K562 (cell line): ENCODE measurements around the gene PRND. TPM values are rescaled to one million over a fixed set of nuclear protein-coding genes. Genes with fewer than 3 reads are reported as not detected.
A peak's percentile ranks its signal among the peaks of the same experiment; 100 is the strongest.

ENCODE experiments used
- ATAC-seq: fragments of 200-7000 bp; cut with Tn5 transposase; 3 replicates; pipeline ENCODE4 v1.9.1; 2020; ENCODE audit warnings: moderate library complexity
- BruUV-seq: library from RNA; stranded (reverse); fragments of 400-500 nt; replicated peaks from 2 replicates; lab custom pipeline; 2021; lab: Mats Ljungman, UMichigan
- CTCF ChIA-PET: fragments of 300-600 bp; formaldehyde crosslinking; extraction: SDS; loops from one replicate; lab custom pipeline; 2021; ENCODE audit warnings: low intra/inter-chr PET ratio; lab: Yijun Ruan, JAX
- POLR2A ChIA-PET: fragments of 300-600, 350-650 bp; sonication (Branson Sonifier 250); formaldehyde crosslinking; extraction: SDS; loops from one replicate; lab custom pipeline; 2021; ENCODE audit warnings: antibody characterized with exemption, inconsistent platforms; lab: Yijun Ruan, JAX
- DNase-seq, 4 experiments: peaks; one replicate each; pipeline versions ENCODE4 v3.0.0 to v3.0.0-alpha.2; 2011 to 2018; ENCODE audit warnings: low spot score in 3 of 4, mixed read lengths in 3 of 4; ENCODE audit errors: extremely low read depth in 1 of 4
- FAIRE-seq: peaks from 2 replicates; lab custom pipeline; 2011; peaks lifted over from hg19 to GRCh38; lab: Jason Lieb, UNC
- H2AFZ ChIP-seq: 2 replicates; pipeline ENCODE4 v1.6.0; 2011; ENCODE audit warnings: low read depth, low read length, control low read depth, inconsistent platforms
- H3K27ac ChIP-seq: fragments of 200-600 bp; 3 replicates; pipeline ENCODE4 v1.8.0; 2011; ENCODE audit warnings: low read depth, mild to moderate bottlenecking, control low read depth, inconsistent platforms, low read length, moderate library complexity, mixed read lengths; ENCODE audit errors: extremely low read depth
- H3K27me3 ChIP-seq, 2 experiments: fragments of 300-600 bp in 1 of 2; 2 replicates in 1 of 2; 3 replicates in 1 of 2; pipeline versions ENCODE4 v1.6.0 to v1.8.0; 2011; ENCODE audit warnings: inconsistent platforms in 2 of 2, low read length in 2 of 2, mild to moderate bottlenecking in 1 of 2, mixed read lengths in 1 of 2, moderate library complexity in 1 of 2; ENCODE audit not compliant: control insufficient read depth in 2 of 2, insufficient read depth in 2 of 2
- H3K36me3 ChIP-seq: fragments of 300-600 bp; 3 replicates; pipeline ENCODE4 v1.8.0; 2011; ENCODE audit warnings: mild to moderate bottlenecking, low read length, inconsistent platforms; ENCODE audit not compliant: control insufficient read depth, insufficient read depth
- H3K4me1 ChIP-seq, 2 experiments: fragments of 200-600 bp in 1 of 2; replicated peaks in 1 of 2; 2 replicates in 1 of 2; 3 replicates in 1 of 2; pipeline versions ENCODE4 v1.5.1 to v1.8.0; 2011; ENCODE audit warnings: inconsistent platforms in 2 of 2, low read length in 2 of 2, mild to moderate bottlenecking in 1 of 2, mixed read lengths in 1 of 2, moderate library complexity in 1 of 2; ENCODE audit not compliant: control insufficient read depth in 2 of 2, insufficient read depth in 2 of 2
- H3K4me2 ChIP-seq: 2 replicates; pipeline ENCODE4 v1.6.1; 2011; ENCODE audit warnings: low read length, control low read depth, inconsistent platforms, mixed read lengths; ENCODE audit not compliant: insufficient read depth
- H3K4me3 ChIP-seq: fragments of 200-600 bp; sonication (generic), shearing (Covaris generic); 2 replicates; pipeline ENCODE4 v1.5.1; 2016; ENCODE audit warnings: control low read depth, inconsistent platforms
- H3K79me2 ChIP-seq: fragments of 200-600 bp; 3 replicates; pipeline ENCODE4 v1.8.0; 2011; ENCODE audit warnings: low read length, inconsistent platforms; ENCODE audit not compliant: control insufficient read depth, insufficient read depth
- H3K9ac ChIP-seq, 2 experiments: 2 replicates each; pipeline versions ENCODE4 v1.6.0 to v1.6.1; 2011; ENCODE audit warnings: low read depth in 2 of 2, low read length in 2 of 2, control low read depth in 1 of 2, inconsistent platforms in 1 of 2, mild to moderate bottlenecking in 1 of 2, mixed read lengths in 1 of 2; ENCODE audit not compliant: insufficient read depth in 1 of 2
- H3K9me1 ChIP-seq: one replicate; pipeline ENCODE4 v1.6.0; 2011; ENCODE audit warnings: inconsistent platforms, mild to moderate bottlenecking, low read length, moderate library complexity; ENCODE audit not compliant: control insufficient read depth, insufficient read depth
- H3K9me3 ChIP-seq: replicated peaks from 2 replicates; pipeline ENCODE4 v1.5.1; 2011; ENCODE audit warnings: low read depth, low read length, inconsistent platforms; ENCODE audit not compliant: control insufficient read depth, insufficient read depth
- H4K20me1 ChIP-seq: replicated peaks from 2 replicates; pipeline ENCODE4 v1.6.1; 2011; ENCODE audit warnings: low read length, inconsistent platforms, mixed read lengths; ENCODE audit not compliant: control insufficient read depth, insufficient read depth
- MIER1 ChIP-seq: fragments of 450-650 bp; IDR thresholded peaks from 2 replicates; pipeline ENCODE4 v1.6.1; 2016; ENCODE audit warnings: antibody characterized with exemption, mild to moderate bottlenecking, low read depth
- RAD21 ChIP-seq, 2 experiments: fragments of 250-450 bp in 1 of 2; fragments of 450-650 bp in 1 of 2; sonication (Bioruptor Pico) in 1 of 2; formaldehyde crosslinking in 1 of 2; IDR thresholded peaks in 1 of 2; conservative IDR thresholded peaks in 1 of 2; 2 replicates each; pipeline versions ENCODE4 v1.4.0 to v1.8.0; 2020 to 2022; ENCODE audit warnings: mild to moderate bottlenecking in 2 of 2, moderate library complexity in 1 of 2
- SMC3 ChIP-seq: conservative IDR thresholded peaks from 2 replicates; pipeline ENCODE4 v1.6.1; 2011; ENCODE audit warnings: low read depth, low read length, improper control_type of control experiment; ENCODE audit not compliant: insufficient read depth
- WGBS: fragments of 100-300 bp; shearing (Covaris generic); methylation state at CpG from one replicate; pipeline ENCODE4 v1.1.6; 2016; ENCODE audit warnings: low coverage, mixed read lengths; ENCODE audit not compliant: insufficient coverage; ENCODE audit errors: missing lambda C conversion rate; 5-methylcytosine and 5-hydroxymethylcytosine counted together
- in situ Hi-C: fragments of 300-500 bp; cut with MboI; formaldehyde crosslinking; loops from 4 replicates; pipeline ENCODE4 v1.15.0; 2018; ENCODE audit warnings: inconsistent platforms, mixed read lengths
- intact Hi-C: fragments of 100-400 bp; cut with micrococcal nuclease; formaldehyde crosslinking; loops from 2 replicates; pipeline ENCODE4 v1.14.2; 2022
- polyA plus RNA-seq, 8 experiments: library from polyadenylated mRNA; depleted of rRNA in 4 of 8; stranded (reverse) in 5 of 8; unstranded in 3 of 8; fragments of >200 nt; fragmentation: Nextera tagmentation in 2 of 8; fragmentation: Illumina TruSeq in 1 of 8; extraction: Ambion mirVana in 2 of 8; extraction: Trizol in 1 of 8; gene quantifications; 2 replicates each; pipeline versions ENCODE4 v1.2.1 to v1.2.3, GENCODE V29; 2011 to 2014; ENCODE audit warnings: inconsistent platforms in 1 of 8, missing spikeins in 1 of 8
- total RNA-seq, 7 experiments: library from RNA; depleted of rRNA in 6 of 7; stranded (reverse); fragments of >200 nt in 6 of 7; fragmentation: Illumina TruSeq in 2 of 7; extraction: Trizol in 2 of 7; gene quantifications; 2 replicates each; pipeline versions ENCODE4 v1.2.1 to v1.2.3, GENCODE V29; 2011 to 2021; ENCODE audit warnings: low replicate concordance in 1 of 7
- TF ChIP-seq, protein P1 (sequence below), 3 experiments: IDR thresholded peaks in 2 of 3; conservative IDR thresholded peaks in 1 of 3; 2 replicates each; pipeline ENCODE4 v1.5.1; 2011 to 2012; ENCODE audit warnings: low read length in 3 of 3, mild to moderate bottlenecking in 3 of 3, control low read depth in 2 of 3, improper control_type of control experiment in 1 of 3, inconsistent platforms in 1 of 3, low read depth in 1 of 3, mixed read lengths in 1 of 3, moderate library complexity in 1 of 3; ENCODE audit not compliant: insufficient read depth in 2 of 3

Gene PRND
- total and polyA plus RNA-seq, 9 of the 15 experiments (the other 6 are each of a cell fraction or from before 2014, with no cell fraction given) = not detected

DNA sequence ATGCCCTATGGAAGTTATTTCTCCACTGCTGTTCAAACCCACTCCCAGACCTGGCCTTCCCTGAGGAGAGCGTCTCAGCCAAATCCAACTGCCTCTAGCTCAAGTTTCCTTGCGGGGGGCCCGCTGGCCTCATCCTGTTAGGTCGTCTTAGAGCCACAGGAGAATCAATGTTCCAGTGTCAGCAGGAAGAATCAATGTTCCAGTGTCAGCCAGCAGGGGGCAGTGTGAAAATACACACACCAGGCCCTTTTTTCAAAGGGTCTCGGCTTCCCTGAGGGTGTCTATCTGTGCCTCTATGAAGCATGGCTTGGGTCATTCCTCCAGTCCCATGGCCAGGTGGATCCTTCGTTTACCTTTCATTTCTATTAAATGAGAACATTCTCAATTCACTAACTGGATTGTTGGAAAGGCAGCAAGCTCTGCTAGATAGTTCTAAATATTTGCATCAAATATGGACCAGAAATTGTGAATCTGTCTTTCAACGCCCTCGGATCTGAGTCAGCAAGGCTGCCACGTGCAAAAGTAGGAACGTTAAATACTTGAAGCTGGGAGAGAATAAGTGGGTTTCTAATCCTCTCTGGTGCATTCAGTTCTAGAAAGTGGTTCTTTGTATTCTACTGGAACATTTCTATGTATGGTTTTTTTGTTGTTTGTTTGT, 19.2 kb downstream of the PRND start:
- Histone ChIP-seq H3K36me3 (no peaks in the 10 kb centered on the region), H3K4me2 (no peak overlapping the region), H4K20me1 (no peaks in the 10 kb centered on the region), H3K9ac (no peak overlapping the region), H3K27ac (no peak overlapping the region), H3K9me1 (no peaks in the 10 kb centered on the region), H2AFZ (no peak overlapping the region), H3K4me3 (no peak overlapping the region), H3K9me3 (no peaks in the 10 kb centered on the region), H3K79me2 (no peaks in the 10 kb centered on the region), H3K4me1 (no peaks in the 10 kb centered on the region), H3K27me3 (peaks cover 0 to 6% of the 10 kb centered on the region in 2 experiments; a peak in 1 of 5 replicates)
- 1% methylated on average over 10 of the region's 10 CpGs for WGBS
- CTCF ChIA-PET = no interaction called here
- intact Hi-C loops (no loop called here), in situ Hi-C loops (loop anchor here (5.0 kb wide), 1 partner anchor 476 kb away; no protein-coding TSS in a partner anchor)
- FAIRE-seq (peak; percentile 83), ATAC-seq (peak; percentile 67), DNase-seq (peak; percentile 33 to 49 (median 44))
- TF ChIP-seq, protein P1, sequence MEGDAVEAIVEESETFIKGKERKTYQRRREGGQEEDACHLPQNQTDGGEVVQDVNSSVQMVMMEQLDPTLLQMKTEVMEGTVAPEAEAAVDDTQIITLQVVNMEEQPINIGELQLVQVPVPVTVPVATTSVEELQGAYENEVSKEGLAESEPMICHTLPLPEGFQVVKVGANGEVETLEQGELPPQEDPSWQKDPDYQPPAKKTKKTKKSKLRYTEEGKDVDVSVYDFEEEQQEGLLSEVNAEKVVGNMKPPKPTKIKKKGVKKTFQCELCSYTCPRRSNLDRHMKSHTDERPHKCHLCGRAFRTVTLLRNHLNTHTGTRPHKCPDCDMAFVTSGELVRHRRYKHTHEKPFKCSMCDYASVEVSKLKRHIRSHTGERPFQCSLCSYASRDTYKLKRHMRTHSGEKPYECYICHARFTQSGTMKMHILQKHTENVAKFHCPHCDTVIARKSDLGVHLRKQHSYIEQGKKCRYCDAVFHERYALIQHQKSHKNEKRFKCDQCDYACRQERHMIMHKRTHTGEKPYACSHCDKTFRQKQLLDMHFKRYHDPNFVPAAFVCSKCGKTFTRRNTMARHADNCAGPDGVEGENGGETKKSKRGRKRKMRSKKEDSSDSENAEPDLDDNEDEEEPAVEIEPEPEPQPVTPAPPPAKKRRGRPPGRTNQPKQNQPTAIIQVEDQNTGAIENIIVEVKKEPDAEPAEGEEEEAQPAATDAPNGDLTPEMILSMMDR (IDR thresholded peaks at IDR 0.05 in 2 of 3, conservative IDR thresholded peaks at IDR 0.05 in 1 of 3; ENCODE audit: insufficient read depth in 2 of 3, low read depth in 1 of 3, low read length in 3 of 3) = peak; percentile 50 to 77 (median 62)
- TF ChIP-seq RAD21 (CRISPR knock-in tag; conservative IDR thresholded peaks at IDR 0.05 in 1 of 2, IDR thresholded peaks at IDR 0.05 in 1 of 2) = peak in 1 of 2 experiments; percentile 56; a peak in 2 of 4 replicates
- 0 out of 2 replicates have a peak, but pooled peaks have one; percentile 27 for TF ChIP-seq SMC3
- no peak for TF ChIP-seq MIER1
- POLR2A ChIA-PET = no interaction called here
- no TSS peak for BruUV-seq
